ENCODE data around the gene PDCD4. TPM values are rescaled to one million over a fixed set of nuclear protein-coding genes. Genes with fewer than 3 reads are reported as not detected.

Gene PDCD4
- total and polyA plus RNA-seq, 2 of the 13 experiments (the other 11 are each of a cell fraction or from before 2014, with no cell fraction given) = 22.8 to 56.2 TPM

GRCh38 chr10:110840225-110840922 lies 31.4 kb upstream of the PDCD4 start (continued):
- no peak for TF ChIP-seq MATR3 (CRISPR knock-in tag; IDR thresholded peaks at IDR 0.05)
- TF ChIP-seq MED8 (CRISPR knock-in tag; IDR thresholded peaks at IDR 0.05; ENCODE audit: insufficient replicate concordance) = no peak
- TF ChIP-seq REPIN1 (CRISPR knock-in tag; IDR thresholded peaks at IDR 0.05; ENCODE audit: borderline replicate concordance, low read depth) = peak; percentile 82
- no peak for TF ChIP-seq DMAP1 (CRISPR knock-in tag; IDR thresholded peaks at IDR 0.05)
- no peak for TF ChIP-seq ZNF225 (CRISPR knock-in tag; IDR thresholded peaks at IDR 0.05)
- TF ChIP-seq, protein P1, sequence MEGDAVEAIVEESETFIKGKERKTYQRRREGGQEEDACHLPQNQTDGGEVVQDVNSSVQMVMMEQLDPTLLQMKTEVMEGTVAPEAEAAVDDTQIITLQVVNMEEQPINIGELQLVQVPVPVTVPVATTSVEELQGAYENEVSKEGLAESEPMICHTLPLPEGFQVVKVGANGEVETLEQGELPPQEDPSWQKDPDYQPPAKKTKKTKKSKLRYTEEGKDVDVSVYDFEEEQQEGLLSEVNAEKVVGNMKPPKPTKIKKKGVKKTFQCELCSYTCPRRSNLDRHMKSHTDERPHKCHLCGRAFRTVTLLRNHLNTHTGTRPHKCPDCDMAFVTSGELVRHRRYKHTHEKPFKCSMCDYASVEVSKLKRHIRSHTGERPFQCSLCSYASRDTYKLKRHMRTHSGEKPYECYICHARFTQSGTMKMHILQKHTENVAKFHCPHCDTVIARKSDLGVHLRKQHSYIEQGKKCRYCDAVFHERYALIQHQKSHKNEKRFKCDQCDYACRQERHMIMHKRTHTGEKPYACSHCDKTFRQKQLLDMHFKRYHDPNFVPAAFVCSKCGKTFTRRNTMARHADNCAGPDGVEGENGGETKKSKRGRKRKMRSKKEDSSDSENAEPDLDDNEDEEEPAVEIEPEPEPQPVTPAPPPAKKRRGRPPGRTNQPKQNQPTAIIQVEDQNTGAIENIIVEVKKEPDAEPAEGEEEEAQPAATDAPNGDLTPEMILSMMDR (CRISPR knock-in tag; IDR thresholded peaks at IDR 0.05) = no peak
- TF ChIP-seq ZNF672 (CRISPR knock-in tag; IDR thresholded peaks at IDR 0.05) = no peak
- TF ChIP-seq NR2F2 (IDR thresholded peaks at IDR 0.05; ENCODE audit: borderline replicate concordance, low read depth) = peak; percentile 48; the same call in 1 of the 2 replicates
- TF ChIP-seq ZNF232 (CRISPR knock-in tag; IDR thresholded peaks at IDR 0.05; ENCODE audit: borderline replicate concordance) = peak; percentile 35; the same call in 1 of the 2 replicates
- TF ChIP-seq, protein P2, sequence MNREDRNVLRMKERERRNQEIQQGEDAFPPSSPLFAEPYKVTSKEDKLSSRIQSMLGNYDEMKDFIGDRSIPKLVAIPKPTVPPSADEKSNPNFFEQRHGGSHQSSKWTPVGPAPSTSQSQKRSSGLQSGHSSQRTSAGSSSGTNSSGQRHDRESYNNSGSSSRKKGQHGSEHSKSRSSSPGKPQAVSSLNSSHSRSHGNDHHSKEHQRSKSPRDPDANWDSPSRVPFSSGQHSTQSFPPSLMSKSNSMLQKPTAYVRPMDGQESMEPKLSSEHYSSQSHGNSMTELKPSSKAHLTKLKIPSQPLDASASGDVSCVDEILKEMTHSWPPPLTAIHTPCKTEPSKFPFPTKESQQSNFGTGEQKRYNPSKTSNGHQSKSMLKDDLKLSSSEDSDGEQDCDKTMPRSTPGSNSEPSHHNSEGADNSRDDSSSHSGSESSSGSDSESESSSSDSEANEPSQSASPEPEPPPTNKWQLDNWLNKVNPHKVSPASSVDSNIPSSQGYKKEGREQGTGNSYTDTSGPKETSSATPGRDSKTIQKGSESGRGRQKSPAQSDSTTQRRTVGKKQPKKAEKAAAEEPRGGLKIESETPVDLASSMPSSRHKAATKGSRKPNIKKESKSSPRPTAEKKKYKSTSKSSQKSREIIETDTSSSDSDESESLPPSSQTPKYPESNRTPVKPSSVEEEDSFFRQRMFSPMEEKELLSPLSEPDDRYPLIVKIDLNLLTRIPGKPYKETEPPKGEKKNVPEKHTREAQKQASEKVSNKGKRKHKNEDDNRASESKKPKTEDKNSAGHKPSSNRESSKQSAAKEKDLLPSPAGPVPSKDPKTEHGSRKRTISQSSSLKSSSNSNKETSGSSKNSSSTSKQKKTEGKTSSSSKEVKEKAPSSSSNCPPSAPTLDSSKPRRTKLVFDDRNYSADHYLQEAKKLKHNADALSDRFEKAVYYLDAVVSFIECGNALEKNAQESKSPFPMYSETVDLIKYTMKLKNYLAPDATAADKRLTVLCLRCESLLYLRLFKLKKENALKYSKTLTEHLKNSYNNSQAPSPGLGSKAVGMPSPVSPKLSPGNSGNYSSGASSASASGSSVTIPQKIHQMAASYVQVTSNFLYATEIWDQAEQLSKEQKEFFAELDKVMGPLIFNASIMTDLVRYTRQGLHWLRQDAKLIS (CRISPR knock-in tag; IDR thresholded peaks at IDR 0.05) = no peak
- TF ChIP-seq PCBP2 (optimal IDR thresholded peaks at IDR 0.05; ENCODE audit: low read depth, low read length, poor library complexity, severe bottlenecking) = no peak
- 0 out of 2 replicates have a peak, but pooled peaks have one; percentile 24 for TF ChIP-seq ZNF343 (CRISPR knock-in tag; IDR thresholded peaks at IDR 0.05)
- TF ChIP-seq, protein P3, sequence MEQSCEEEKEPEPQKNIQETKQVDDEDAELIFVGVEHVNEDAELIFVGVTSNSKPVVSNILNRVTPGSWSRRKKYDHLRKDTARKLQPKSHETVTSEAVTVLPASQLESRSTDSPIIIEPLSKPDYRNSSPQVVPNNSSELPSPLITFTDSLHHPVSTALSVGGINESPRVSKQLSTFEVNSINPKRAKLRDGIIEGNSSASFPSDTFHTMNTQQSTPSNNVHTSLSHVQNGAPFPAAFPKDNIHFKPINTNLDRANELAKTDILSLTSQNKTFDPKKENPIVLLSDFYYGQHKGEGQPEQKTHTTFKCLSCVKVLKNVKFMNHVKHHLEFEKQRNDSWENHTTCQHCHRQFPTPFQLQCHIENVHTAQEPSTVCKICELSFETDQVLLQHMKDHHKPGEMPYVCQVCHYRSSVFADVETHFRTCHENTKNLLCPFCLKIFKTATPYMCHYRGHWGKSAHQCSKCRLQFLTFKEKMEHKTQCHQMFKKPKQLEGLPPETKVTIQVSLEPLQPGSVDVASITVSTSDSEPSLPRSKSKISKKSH (CRISPR knock-in tag; IDR thresholded peaks at IDR 0.05; ENCODE audit: borderline replicate concordance) = no peak
- no peak for TF ChIP-seq ZNF160 (CRISPR knock-in tag; IDR thresholded peaks at IDR 0.05)
- TF ChIP-seq CENPX (CRISPR knock-in tag; IDR thresholded peaks at IDR 0.05) = no peak
- TF ChIP-seq ZNF350 (CRISPR knock-in tag; IDR thresholded peaks at IDR 0.05; ENCODE audit: borderline replicate concordance, low read depth) = no peak
- TF ChIP-seq, protein P4, sequence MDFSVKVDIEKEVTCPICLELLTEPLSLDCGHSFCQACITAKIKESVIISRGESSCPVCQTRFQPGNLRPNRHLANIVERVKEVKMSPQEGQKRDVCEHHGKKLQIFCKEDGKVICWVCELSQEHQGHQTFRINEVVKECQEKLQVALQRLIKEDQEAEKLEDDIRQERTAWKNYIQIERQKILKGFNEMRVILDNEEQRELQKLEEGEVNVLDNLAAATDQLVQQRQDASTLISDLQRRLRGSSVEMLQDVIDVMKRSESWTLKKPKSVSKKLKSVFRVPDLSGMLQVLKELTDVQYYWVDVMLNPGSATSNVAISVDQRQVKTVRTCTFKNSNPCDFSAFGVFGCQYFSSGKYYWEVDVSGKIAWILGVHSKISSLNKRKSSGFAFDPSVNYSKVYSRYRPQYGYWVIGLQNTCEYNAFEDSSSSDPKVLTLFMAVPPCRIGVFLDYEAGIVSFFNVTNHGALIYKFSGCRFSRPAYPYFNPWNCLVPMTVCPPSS (IDR thresholded peaks at IDR 0.05) = no peak
- peak; percentile 38; the same call in 1 of the 2 replicates for TF ChIP-seq CREM (IDR thresholded peaks at IDR 0.05)
- no peak for TF ChIP-seq CREM (CRISPR knock-in tag; IDR thresholded peaks at IDR 0.05)
- TF ChIP-seq ZNF432 (CRISPR knock-in tag; IDR thresholded peaks at IDR 0.05; ENCODE audit: borderline replicate concordance) = no peak
- no peak for TF ChIP-seq ZNF441 (CRISPR knock-in tag; IDR thresholded peaks at IDR 0.05; ENCODE audit: borderline replicate concordance)
- peak; percentile 85 for TF ChIP-seq MTA1 (CRISPR knock-in tag; IDR thresholded peaks at IDR 0.05; ENCODE audit: borderline replicate concordance)
